Measurements from ENCODE around the gene HES7. TPM values are rescaled to one million over a fixed set of nuclear protein-coding genes. Genes with fewer than 3 reads are reported as not detected.

HES7 gene
- total RNA-seq, 1 donor from 2014 or later: 0.35 TPM

DNA sequence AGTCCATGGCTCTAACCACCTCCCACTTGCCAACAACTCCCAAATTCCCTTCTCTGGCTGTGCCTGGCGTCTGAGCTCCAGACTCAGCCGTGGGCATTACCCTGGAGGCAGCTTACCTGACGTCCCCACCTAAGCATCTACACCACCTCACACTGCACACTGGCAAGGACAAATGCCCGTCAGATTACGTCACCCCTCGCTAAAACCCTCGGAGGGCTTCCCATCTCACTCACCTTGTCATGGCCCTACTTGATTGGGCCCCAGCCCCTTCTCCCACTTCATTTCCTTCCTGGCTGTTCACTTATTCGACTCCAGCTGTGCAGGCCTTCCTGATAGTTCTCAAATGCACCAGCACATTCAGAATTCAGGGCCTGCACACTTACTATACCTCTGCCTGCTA lies 19.0 kb downstream of the HES7 start:
- TF ChIP-seq CTCF (conservative IDR thresholded peaks at IDR 0.05; ENCODE audit: low read depth, low read length): no peak
- DNase-seq (ENCODE audit: low read depth): no peak
- H3K4me3 ChIP-seq (ENCODE audit: low read depth, low read length): no peak overlapping the region

- no peak for DNase-seq (ENCODE audit: low read depth)
- no peak overlapping the region for H3K4me3 ChIP-seq (ENCODE audit: low read depth, low read length)
Measured at GRCh38 chr17:8103549-8103948, 20.4 kb downstream of the HES7 start.

DNA sequence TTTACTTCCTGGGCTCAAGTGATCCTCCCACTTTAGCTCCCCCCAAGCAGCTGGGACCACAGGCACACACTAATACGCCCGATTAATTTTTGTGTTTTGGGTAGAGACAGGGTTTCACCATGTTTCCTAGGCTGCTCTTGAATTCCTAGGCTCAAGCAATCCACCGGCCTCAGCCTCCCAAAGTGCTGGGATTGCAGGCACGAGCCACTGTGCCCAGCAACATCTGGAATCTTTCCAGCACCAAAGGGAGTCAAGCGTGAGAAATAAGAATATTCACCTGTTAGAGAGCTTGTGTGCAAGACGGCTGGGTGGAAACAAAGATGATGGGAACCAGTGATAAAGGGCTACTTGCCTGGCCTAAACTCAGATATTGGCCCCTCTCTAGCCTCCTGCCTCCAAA lies 22.2 kb downstream of the HES7 start:
- H3K4me3 ChIP-seq (ENCODE audit: low read depth, low read length): no peak overlapping the region
- no peak for TF ChIP-seq CTCF (conservative IDR thresholded peaks at IDR 0.05; ENCODE audit: low read depth, low read length)
- no peak for DNase-seq (ENCODE audit: low read depth)

More at GRCh38 chr17:8103549-8103948, 20.4 kb downstream of the HES7 start:
- TF ChIP-seq CTCF (conservative IDR thresholded peaks at IDR 0.05; ENCODE audit: low read depth, low read length): no peak

DNA sequence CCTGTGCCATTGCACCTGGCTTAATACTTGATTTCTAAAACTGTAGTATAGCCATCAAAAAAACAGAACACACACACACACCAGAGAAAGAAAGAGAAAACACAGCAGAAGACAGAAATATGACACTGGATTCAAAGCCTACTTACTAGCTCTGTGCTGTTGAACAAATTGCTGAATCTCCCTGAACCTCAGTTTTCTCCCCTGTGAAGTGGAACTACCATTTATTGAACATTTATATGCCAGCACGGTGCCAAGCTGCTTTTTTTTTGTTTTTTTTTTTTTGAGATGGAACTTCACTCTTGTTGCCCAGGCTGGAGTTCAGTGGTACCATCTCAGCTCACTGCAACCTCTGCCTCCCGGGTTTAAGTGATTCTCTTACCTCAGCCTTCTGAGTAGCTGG lies 23.1 kb downstream of the HES7 start:
- no peak for TF ChIP-seq CTCF (conservative IDR thresholded peaks at IDR 0.05; ENCODE audit: low read depth, low read length)
- DNase-seq (ENCODE audit: low read depth): no peak

DNA sequence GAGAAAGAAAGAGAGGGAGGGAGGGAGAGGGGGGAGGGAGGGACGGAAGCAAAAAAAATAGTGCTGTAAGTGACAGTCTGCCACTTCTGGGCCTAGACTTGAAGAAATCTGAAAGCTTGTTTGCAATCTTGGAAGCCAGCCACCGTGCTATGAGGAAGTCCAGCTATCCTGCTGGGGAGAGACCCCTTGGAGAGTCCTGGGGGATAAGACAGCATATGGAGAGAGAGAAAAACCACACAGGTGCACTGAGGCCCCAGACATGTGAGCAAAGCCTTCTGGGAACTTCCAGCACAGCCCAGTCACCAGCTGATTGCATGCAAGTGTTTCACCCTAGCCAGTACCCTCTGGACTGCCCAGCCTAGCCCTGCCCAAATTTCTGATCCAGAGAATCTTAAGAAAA lies 23.8 kb downstream of the HES7 start:
- no peak for DNase-seq (ENCODE audit: low read depth)
- H3K4me3 ChIP-seq (ENCODE audit: low read depth, low read length): no peak overlapping the region
- no peak for TF ChIP-seq CTCF (conservative IDR thresholded peaks at IDR 0.05; ENCODE audit: low read depth, low read length)

More for the DNA sequence above, 23.1 kb downstream of the HES7 start:
- no peak overlapping the region for H3K4me3 ChIP-seq (ENCODE audit: low read depth, low read length)

GRCh38 chr17:8096541-8096940 lies 27.4 kb downstream of the HES7 start:
- no peak for TF ChIP-seq CTCF (conservative IDR thresholded peaks at IDR 0.05; ENCODE audit: low read depth, low read length)
- no peak for DNase-seq (ENCODE audit: low read depth)
- no peak overlapping the region for H3K4me3 ChIP-seq (ENCODE audit: low read depth, low read length)

GRCh38 chr17:8095361-8095760 lies 28.5 kb downstream of the HES7 start:
- no peak for TF ChIP-seq CTCF (conservative IDR thresholded peaks at IDR 0.05; ENCODE audit: low read depth, low read length)
- no peak overlapping the region for H3K4me3 ChIP-seq (ENCODE audit: low read depth, low read length)
- no peak for DNase-seq (ENCODE audit: low read depth)
